ENCODE measurements around the gene RABAC1. TPM values are rescaled to one million over a fixed set of nuclear protein-coding genes. Genes with fewer than 3 reads are reported as not detected.

Gene RABAC1
- polyA plus RNA-seq, 1 donor from 2014 or later, result 290 TPM

- Histone ChIP-seq H4K20me1 (ENCODE audit: insufficient read depth) (no peaks in the 10 kb centered on the region), H3K36me3 (ENCODE audit: insufficient read depth, low read length) (no peaks in the 10 kb centered on the region), H3K9ac (ENCODE audit: low read length) (peak overlapping the region; percentile 95), H3K27ac (ENCODE audit: low read length) (peak overlapping the region; percentile 99), H2AFZ (ENCODE audit: low read depth, low read length) (no peak overlapping the region), H3K9me3 (ENCODE audit: low read length) (no peaks in the 10 kb centered on the region), H3K4me2 (ENCODE audit: low read length) (peak overlapping the region; percentile 55), H3K4me3 (ENCODE audit: low read length) (peak overlapping the region; percentile 53), H3K79me2 (replicated peaks; ENCODE audit: insufficient read depth, low read length) (peaks cover 16% of the 10 kb centered on the region), H3F3A (ENCODE audit: insufficient read depth, low read length, poor library complexity, severe bottlenecking) (peaks cover 11% of the 10 kb centered on the region), H3K9me2 (ENCODE audit: insufficient read depth, low read length) (no peaks in the 10 kb centered on the region), H3K27me3 (ENCODE audit: insufficient read depth, low read depth, low read length) (peaks cover 9% of the 10 kb centered on the region)
- TF ChIP-seq POLR2AphosphoS5 (IDR thresholded peaks at IDR 0.05) (no peak), EP300 (conservative IDR thresholded peaks at IDR 0.05; ENCODE audit: poor library complexity, severe bottlenecking) (no peak), REST (IDR thresholded peaks at IDR 0.05; ENCODE audit: borderline replicate concordance) (no peak), TAF1 (IDR thresholded peaks at IDR 0.05; ENCODE audit: low read depth) (no peak), RAD21 (conservative IDR thresholded peaks at IDR 0.05) (peak; percentile 42), CTCF (IDR thresholded peaks at IDR 0.05; ENCODE audit: poor library complexity, severe bottlenecking) (peak; percentile 74), SMC3 (conservative IDR thresholded peaks at IDR 0.05; ENCODE audit: poor library complexity) (peak; percentile 62), EZH2 (IDR thresholded peaks at IDR 0.05; ENCODE audit: borderline replicate concordance, insufficient read depth, low read length, poor library complexity, severe bottlenecking) (no peak), MXI1 (conservative IDR thresholded peaks at IDR 0.05; ENCODE audit: poor library complexity, severe bottlenecking) (no peak)
Measured at GRCh38 chr19:41998246-41999020, 39.3 kb upstream of the RABAC1 start.

GRCh38 chr19:41997851-41998229 is 38.7 kb upstream of the RABAC1 start:
- Histone ChIP-seq H4K20me1 (ENCODE audit: insufficient read depth) (no peaks in the 10 kb centered on the region), H3K79me2 (replicated peaks; ENCODE audit: insufficient read depth, low read length) (peaks cover 22% of the 10 kb centered on the region), H3K27me3 (ENCODE audit: insufficient read depth, low read depth, low read length) (peaks cover 9% of the 10 kb centered on the region), H3K9me2 (ENCODE audit: insufficient read depth, low read length) (no peaks in the 10 kb centered on the region), H3K4me3 (ENCODE audit: low read length) (peak overlapping the region; percentile 53), H2AFZ (ENCODE audit: low read depth, low read length) (no peak overlapping the region), H3K36me3 (ENCODE audit: insufficient read depth, low read length) (no peaks in the 10 kb centered on the region), H3K4me2 (ENCODE audit: low read length) (peak overlapping the region; percentile 55), H3K9me3 (ENCODE audit: low read length) (no peaks in the 10 kb centered on the region), H3F3A (ENCODE audit: insufficient read depth, low read length, poor library complexity, severe bottlenecking) (peaks cover 11% of the 10 kb centered on the region), H3K27ac (ENCODE audit: low read length) (peak overlapping the region; percentile 99), H3K9ac (ENCODE audit: low read length) (peak overlapping the region; percentile 95)
- TF ChIP-seq CTCF (IDR thresholded peaks at IDR 0.05; ENCODE audit: poor library complexity, severe bottlenecking) (no peak), EZH2 (IDR thresholded peaks at IDR 0.05; ENCODE audit: borderline replicate concordance, insufficient read depth, low read length, poor library complexity, severe bottlenecking) (no peak), REST (IDR thresholded peaks at IDR 0.05; ENCODE audit: borderline replicate concordance) (no peak), EP300 (conservative IDR thresholded peaks at IDR 0.05; ENCODE audit: poor library complexity, severe bottlenecking) (no peak), TAF1 (IDR thresholded peaks at IDR 0.05; ENCODE audit: low read depth) (no peak), POLR2AphosphoS5 (IDR thresholded peaks at IDR 0.05) (no peak), MXI1 (conservative IDR thresholded peaks at IDR 0.05; ENCODE audit: poor library complexity, severe bottlenecking) (no peak), RAD21 (conservative IDR thresholded peaks at IDR 0.05) (no peak), SMC3 (conservative IDR thresholded peaks at IDR 0.05; ENCODE audit: poor library complexity) (no peak)
